GM12878 (cell line): ENCODE data around the gene NAA38. TPM values are rescaled to one million over a fixed set of nuclear protein-coding genes. Genes with fewer than 3 reads are reported as not detected.

ENCODE experiments used
- ATAC-seq: fragments of 200-7000 bp; cut with Tn5 transposase; 3 replicates; pipeline ENCODE4 v1.9.1; 2020; ENCODE audit warnings: mild to moderate bottlenecking, moderate library complexity
- BruUV-seq: library from RNA; stranded (reverse); fragments of 400-500 nt; replicated peaks from 2 replicates; lab custom pipeline; 2021; lab: Mats Ljungman, UMichigan
- CTCF ChIA-PET: fragments of 300-600 bp; sonication (Branson Sonifier 250); formaldehyde crosslinking; extraction: SDS; loops from one replicate; lab custom pipeline; 2021; ENCODE audit warnings: inconsistent platforms; lab: Yijun Ruan, JAX
- POLR2A ChIA-PET: fragments of 350-600 bp; formaldehyde crosslinking; extraction: SDS; loops from one replicate; lab custom pipeline; 2021; ENCODE audit warnings: inconsistent platforms; lab: Charles Lee
- RAD21 ChIA-PET: fragments of 300-600 bp; sonication (Branson Sonifier 250); formaldehyde crosslinking; loops from one replicate; lab custom pipeline; 2023; ENCODE audit warnings: antibody characterized with exemption; ENCODE audit not compliant: unreplicated experiment; lab: Charles Lee
- SMC1A ChIA-PET: fragments of 300-600 bp; sonication (Branson Sonifier 250); formaldehyde crosslinking; loops from one replicate; lab custom pipeline; 2023; ENCODE audit not compliant: unreplicated experiment, uncharacterized antibody; lab: Charles Lee
- DNase-seq: peaks from one replicate; pipeline ENCODE4 v3.0.0-alpha.2; 2011; ENCODE audit warnings: low read depth, low spot score
- FAIRE-seq: peaks from 3 replicates; lab custom pipeline; 2011; peaks lifted over from hg19 to GRCh38; lab: Jason Lieb, UNC
- H2AFZ ChIP-seq: 2 replicates; pipeline ENCODE4 v1.6.0; 2011; ENCODE audit warnings: low read depth, low read length, control low read depth; ENCODE audit not compliant: control insufficient read depth
- H3K27ac ChIP-seq: 2 replicates; pipeline ENCODE4 v1.5.1; 2011; ENCODE audit warnings: control low read depth; ENCODE audit not compliant: control insufficient read depth, insufficient read depth
- H3K27me3 ChIP-seq, 2 experiments: replicated peaks in 1 of 2; 2 replicates each; pipeline versions ENCODE4 v1.6.0 to v1.6.1; 2011; ENCODE audit warnings: low read length in 1 of 2; ENCODE audit not compliant: control insufficient read depth in 2 of 2, insufficient read depth in 2 of 2
- H3K36me3 ChIP-seq, 2 experiments: 2 replicates each; pipeline ENCODE4 v1.5.1; 2011; ENCODE audit warnings: low read length in 1 of 2; ENCODE audit not compliant: control insufficient read depth in 2 of 2, insufficient read depth in 2 of 2
- H3K4me1 ChIP-seq: 2 replicates; pipeline ENCODE4 v1.6.1; 2011; ENCODE audit warnings: mild to moderate bottlenecking, low read length, moderate library complexity, mixed read lengths; ENCODE audit not compliant: control insufficient read depth, insufficient read depth
- H3K4me2 ChIP-seq: 2 replicates; pipeline ENCODE4 v1.6.0; 2011; ENCODE audit warnings: control low read depth; ENCODE audit not compliant: control insufficient read depth, insufficient read depth
- H3K4me3 ChIP-seq: fragments of 200-600 bp; sonication (generic); 2 replicates; pipeline ENCODE4 v1.5.1; 2016
- H3K79me2 ChIP-seq: 2 replicates; pipeline ENCODE4 v1.6.0; 2011; ENCODE audit warnings: low read length; ENCODE audit not compliant: control insufficient read depth, insufficient read depth
- H3K9ac ChIP-seq: 2 replicates; pipeline ENCODE4 v1.8.0; 2011; ENCODE audit warnings: low read length, control low read depth, mixed read lengths; ENCODE audit not compliant: control insufficient read depth, insufficient read depth
- H3K9me3 ChIP-seq: replicated peaks from 3 replicates; pipeline ENCODE4 v1.5.1; 2011; ENCODE audit warnings: mild to moderate bottlenecking, low read length; ENCODE audit not compliant: control insufficient read depth, insufficient read depth
- H4K20me1 ChIP-seq: 2 replicates; pipeline ENCODE4 v1.6.0; 2011; ENCODE audit not compliant: control insufficient read depth, insufficient read depth
- ASH2L ChIP-seq: fragments of 300-600, 200-600 bp; sonication (generic); IDR thresholded peaks from 2 replicates; pipeline ENCODE4 v1.6.1; 2017; ENCODE audit warnings: low read depth, mild to moderate bottlenecking, borderline replicate concordance
- ATF7 ChIP-seq: fragments of 450-650 bp; IDR thresholded peaks from 2 replicates; pipeline ENCODE4 v1.6.1; 2016; ENCODE audit warnings: low read depth, mild to moderate bottlenecking
- BCL11A ChIP-seq: IDR thresholded peaks from 2 replicates; pipeline ENCODE4 v1.6.1; 2011; ENCODE audit warnings: low read depth, low read length
- CHD2 ChIP-seq: IDR thresholded peaks from 2 replicates; pipeline ENCODE4 v1.6.1; 2011; ENCODE audit warnings: low read depth, low read length, improper control_type of control experiment, borderline replicate concordance
- CREM ChIP-seq: IDR thresholded peaks from 2 replicates; pipeline ENCODE4 v1.6.1; 2014; ENCODE audit warnings: antibody characterized with exemption, low read depth
- EED ChIP-seq: sonication (generic); IDR thresholded peaks from 2 replicates; pipeline ENCODE4 v1.6.1; 2016; ENCODE audit warnings: antibody characterized with exemption, low read depth
- IKZF2 ChIP-seq, 2 experiments: fragments of 450-650 bp; IDR thresholded peaks; 2 replicates each; pipeline ENCODE4 v1.6.1; 2017; ENCODE audit warnings: mild to moderate bottlenecking in 2 of 2, moderate library complexity in 2 of 2
- JUND ChIP-seq: IDR thresholded peaks from 2 replicates; pipeline ENCODE4 v1.6.1; 2012; ENCODE audit warnings: low read depth, mild to moderate bottlenecking, low read length, improper control_type of control experiment, moderate library complexity
- NFXL1 ChIP-seq: fragments of 450-650 bp; IDR thresholded peaks from 2 replicates; pipeline ENCODE4 v1.6.1; 2017; ENCODE audit warnings: antibody characterized with exemption, mild to moderate bottlenecking, borderline replicate concordance
- NRF1 ChIP-seq: conservative IDR thresholded peaks from 2 replicates; pipeline ENCODE4 v1.6.1; 2011; ENCODE audit warnings: mild to moderate bottlenecking, low read depth, low read length, improper control_type of control experiment
- PAX5 ChIP-seq: IDR thresholded peaks from 2 replicates; pipeline ENCODE4 v1.6.1; 2011; ENCODE audit warnings: low read depth, low read length, borderline replicate concordance
- POLR2AphosphoS5 ChIP-seq: IDR thresholded peaks from 2 replicates; pipeline ENCODE4 v1.6.1; 2011; ENCODE audit warnings: mild to moderate bottlenecking, low read length, inconsistent platforms
- SMC3 ChIP-seq: IDR thresholded peaks from 2 replicates; pipeline ENCODE4 v1.6.1; 2011; ENCODE audit warnings: low read length, improper control_type of control experiment, borderline replicate concordance
- SRF ChIP-seq, 2 experiments: IDR thresholded peaks; 2 replicates each; pipeline ENCODE4 v1.6.1; 2011; ENCODE audit warnings: low read depth in 2 of 2, low read length in 2 of 2, mild to moderate bottlenecking in 1 of 2, moderate library complexity in 1 of 2
- ZNF384 ChIP-seq: IDR thresholded peaks from 2 replicates; pipeline ENCODE4 v1.6.1; 2012; ENCODE audit warnings: low read depth, mild to moderate bottlenecking, low read length, improper control_type of control experiment, borderline replicate concordance
- ZSCAN29 ChIP-seq: fragments of 450-650 bp; IDR thresholded peaks from 2 replicates; pipeline ENCODE4 v1.6.1; 2017; ENCODE audit warnings: mild to moderate bottlenecking, moderate library complexity
- WGBS: methylation state at CpG from one replicate; pipeline ENCODE4 v1.1.6; 2016; ENCODE audit warnings: low lambda C conversion rate; ENCODE audit not compliant: insufficient replicate concordance, insufficient coverage; ENCODE audit errors: missing lambda C conversion rate; 5-methylcytosine and 5-hydroxymethylcytosine counted together
- in situ Hi-C: fragments of 300-500 bp; cut with MboI; formaldehyde crosslinking; loops from 9 replicates; pipeline ENCODE4 v1.14.3; 2018; ENCODE audit warnings: mixed read lengths
- intact Hi-C: fragments of 100-400 bp; cut with micrococcal nuclease; formaldehyde crosslinking; loops from one replicate; pipeline ENCODE4 v1.14.2; 2022; ENCODE audit not compliant: unreplicated experiment
- polyA plus RNA-seq, 11 experiments: library from polyadenylated mRNA; depleted of rRNA in 4 of 11; unstranded in 6 of 11; stranded (reverse) in 5 of 11; fragments of >200 nt; fragmentation: Nextera tagmentation in 4 of 11; fragmentation: Illumina TruSeq in 1 of 11; extraction: Ambion mirVana in 4 of 11; extraction: Trizol in 1 of 11; gene quantifications; 1 replicate in 1 of 11; 2 replicates in 10 of 11; pipeline versions ENCODE4 v1.2.1 to v1.2.3, GENCODE V29; 2011 to 2016; ENCODE audit warnings: inconsistent platforms in 2 of 11, missing spikeins in 2 of 11, low read depth in 1 of 11
- total RNA-seq, 4 experiments: library from RNA; depleted of rRNA in 3 of 4; stranded (reverse); fragments of >200 nt in 3 of 4; fragmentation: Illumina TruSeq in 1 of 4; extraction: Trizol in 1 of 4; gene quantifications; 2 replicates each; pipeline versions ENCODE4 v1.2.1 to v1.2.3, GENCODE V29; 2013 to 2021
- TF ChIP-seq, protein P1 (sequence below): fragments of 450-650 bp; IDR thresholded peaks from 2 replicates; pipeline ENCODE4 v1.6.1; 2017; ENCODE audit warnings: mild to moderate bottlenecking
- TF ChIP-seq, protein P2 (sequence below): fragments of 450-650 bp; IDR thresholded peaks from 2 replicates; pipeline ENCODE4 v1.6.1; 2018; ENCODE audit warnings: borderline replicate concordance, mild to moderate bottlenecking; ENCODE audit not compliant: partially characterized antibody

NAA38 gene
- total and polyA plus RNA-seq, 10 of the 15 experiments (the other 5 are each of a cell fraction or from before 2014, with no cell fraction given): 31.5 to 337 (median 215) TPM

DNA sequence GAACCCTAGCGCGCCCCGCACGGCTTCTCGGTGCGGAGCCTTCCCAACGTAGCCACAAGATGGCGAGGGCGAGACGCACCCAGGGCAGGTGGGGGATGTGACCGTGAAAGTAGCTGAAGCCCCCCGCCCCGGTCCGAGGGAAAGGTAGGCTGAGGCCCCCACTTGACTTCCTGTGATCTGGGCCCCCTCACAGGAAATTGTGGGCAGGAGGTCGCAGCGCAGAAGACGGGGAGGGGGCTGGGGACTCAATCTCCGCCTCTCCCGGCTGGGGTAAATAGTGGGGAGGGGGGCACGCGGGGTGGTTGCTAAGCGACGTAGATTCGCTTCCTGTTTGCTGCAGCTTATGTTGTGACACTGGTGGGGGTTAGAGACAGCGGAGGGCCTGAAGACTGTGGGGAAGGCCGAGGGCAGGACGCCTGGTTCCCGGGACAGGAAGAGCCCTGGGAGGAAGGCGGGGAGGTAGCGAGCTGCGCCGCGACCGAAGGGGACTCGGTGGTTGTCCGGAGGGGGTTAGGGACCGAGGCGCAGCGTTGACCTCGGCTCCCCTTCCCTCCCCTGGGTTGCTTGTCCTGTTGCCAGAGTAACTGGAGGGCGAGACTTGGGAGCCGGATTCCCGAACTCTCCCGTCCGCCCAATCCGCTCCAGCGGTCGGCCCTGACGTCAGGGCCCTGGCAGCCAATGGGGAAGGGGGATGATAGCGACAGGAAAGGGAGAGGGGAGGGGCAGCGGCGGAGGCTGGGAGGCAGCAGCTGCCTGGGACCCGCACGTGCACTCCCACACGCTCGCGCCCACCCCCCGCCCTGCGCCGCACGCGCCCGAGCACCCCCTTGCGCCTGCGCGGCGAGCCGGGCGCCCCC lies 22.2 kb downstream of the NAA38 start:
- no peaks in the 10 kb centered on the region; the same call in 1 of the 2 replicates for H4K20me1 ChIP-seq
- H3K4me3 ChIP-seq: peak overlapping the region; percentile 100
- 2% methylated on average over 66 of the region's 69 CpGs for WGBS
- ChIA-PET POLR2A (interaction anchor here (0.6 to 4.9 kb wide), 10 partner anchors 8 to 460 kb away, joined by 3 to 49 read pairs (median 5); partner anchors contain the start of genes CYB5D1, NAA38, RNF227 and SLC25A35), CTCF (interaction anchor here (0.6 to 5.9 kb wide), 20 partner anchors 11 to 480 kb away, joined by 3 to 57 read pairs (median 5); partner anchors contain the start of genes CYB5D1, NAA38, TMEM95 and TP53), RAD21 (interaction anchor here (0.8 to 5.4 kb wide), 8 partner anchors 9 to 92 kb away, joined by 3 to 44 read pairs (median 4); partner anchors contain the start of genes CYB5D1, NAA38 and TMEM88), SMC1A (interaction anchor here (0.6 to 3.3 kb wide), 8 partner anchors 10 to 104 kb away, joined by 3 to 22 read pairs (median 6); partner anchors contain the start of genes CNTROB, NAA38 and TRAPPC1)
- peaks cover 0 to 1% of the 10 kb centered on the region in 2 experiments; a peak in 1 of 4 replicates for H3K27me3 ChIP-seq
- intact Hi-C loops: loop anchor here (1.0 kb wide), 2 partner anchors 9 to 16 kb away; no protein-coding TSS in a partner anchor
- peaks cover 21% of the 10 kb centered on the region for H3K4me1 ChIP-seq
- peak; percentile 90 for DNase-seq
- H2AFZ ChIP-seq: peak overlapping the region; percentile 83
- H3K9ac ChIP-seq: peak overlapping the region; percentile 81
- no peaks in the 10 kb centered on the region for H3K9me3 ChIP-seq
- peaks cover 0 to 2% of the 10 kb centered on the region in 2 experiments; a peak in 1 of 4 replicates for H3K36me3 ChIP-seq
- H3K79me2 ChIP-seq: peaks cover 31% of the 10 kb centered on the region
- peak overlapping the region; percentile 91 for H3K4me2 ChIP-seq
- in situ Hi-C loops: no loop called here
- ATAC-seq: peak; percentile 60
- peak; percentile 99 for FAIRE-seq
- no TSS peak for BruUV-seq
- peak overlapping the region; percentile 76 for H3K27ac ChIP-seq
- TF ChIP-seq SRF (IDR thresholded peaks at IDR 0.05; ENCODE audit: low read depth in 2 of 2, low read length in 2 of 2) (no peak), NFXL1 (no peak), JUND (0 out of 2 replicates have a peak, but pooled peaks have one; percentile 16), ZNF384 (no peak), IKZF2 (IDR thresholded peaks at IDR 0.05) (peak; percentile 85 to 87), POLR2AphosphoS5 (no peak; the same call in 1 of the 2 replicates), NRF1 (peak; percentile 64), BCL11A (no peak), SMC3 (peak; percentile 74), ASH2L (no peak; the same call in 1 of the 2 replicates), CREM (peak; percentile 70; the same call in 1 of the 2 replicates), EED (peak; percentile 27; the same call in 1 of the 2 replicates), PAX5 (peak; percentile 69; the same call in 1 of the 2 replicates), CHD2 (peak; percentile 75), ATF7 (peak; percentile 64), ZSCAN29 (no peak)
- TF ChIP-seq, protein P1, sequence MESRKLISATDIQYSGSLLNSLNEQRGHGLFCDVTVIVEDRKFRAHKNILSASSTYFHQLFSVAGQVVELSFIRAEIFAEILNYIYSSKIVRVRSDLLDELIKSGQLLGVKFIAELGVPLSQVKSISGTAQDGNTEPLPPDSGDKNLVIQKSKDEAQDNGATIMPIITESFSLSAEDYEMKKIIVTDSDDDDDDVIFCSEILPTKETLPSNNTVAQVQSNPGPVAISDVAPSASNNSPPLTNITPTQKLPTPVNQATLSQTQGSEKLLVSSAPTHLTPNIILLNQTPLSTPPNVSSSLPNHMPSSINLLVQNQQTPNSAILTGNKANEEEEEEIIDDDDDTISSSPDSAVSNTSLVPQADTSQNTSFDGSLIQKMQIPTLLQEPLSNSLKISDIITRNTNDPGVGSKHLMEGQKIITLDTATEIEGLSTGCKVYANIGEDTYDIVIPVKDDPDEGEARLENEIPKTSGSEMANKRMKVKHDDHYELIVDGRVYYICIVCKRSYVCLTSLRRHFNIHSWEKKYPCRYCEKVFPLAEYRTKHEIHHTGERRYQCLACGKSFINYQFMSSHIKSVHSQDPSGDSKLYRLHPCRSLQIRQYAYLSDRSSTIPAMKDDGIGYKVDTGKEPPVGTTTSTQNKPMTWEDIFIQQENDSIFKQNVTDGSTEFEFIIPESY: no peak
- TF ChIP-seq, protein P2, sequence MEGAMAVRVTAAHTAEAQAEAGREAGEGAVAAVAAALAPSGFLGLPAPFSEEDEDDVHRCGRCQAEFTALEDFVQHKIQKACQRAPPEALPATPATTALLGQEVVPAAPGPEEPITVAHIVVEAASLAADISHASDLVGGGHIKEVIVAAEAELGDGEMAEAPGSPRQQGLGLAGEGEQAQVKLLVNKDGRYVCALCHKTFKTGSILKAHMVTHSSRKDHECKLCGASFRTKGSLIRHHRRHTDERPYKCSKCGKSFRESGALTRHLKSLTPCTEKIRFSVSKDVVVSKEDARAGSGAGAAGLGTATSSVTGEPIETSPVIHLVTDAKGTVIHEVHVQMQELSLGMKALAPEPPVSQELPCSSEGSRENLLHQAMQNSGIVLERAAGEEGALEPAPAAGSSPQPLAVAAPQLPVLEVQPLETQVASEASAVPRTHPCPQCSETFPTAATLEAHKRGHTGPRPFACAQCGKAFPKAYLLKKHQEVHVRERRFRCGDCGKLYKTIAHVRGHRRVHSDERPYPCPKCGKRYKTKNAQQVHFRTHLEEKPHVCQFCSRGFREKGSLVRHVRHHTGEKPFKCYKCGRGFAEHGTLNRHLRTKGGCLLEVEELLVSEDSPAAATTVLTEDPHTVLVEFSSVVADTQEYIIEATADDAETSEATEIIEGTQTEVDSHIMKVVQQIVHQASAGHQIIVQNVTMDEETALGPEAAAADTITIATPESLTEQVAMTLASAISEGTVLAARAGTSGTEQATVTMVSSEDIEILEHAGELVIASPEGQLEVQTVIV: peak; percentile 57
